ENCODE measurements around the gene CD164L2.

CD164L2 gene

DNA sequence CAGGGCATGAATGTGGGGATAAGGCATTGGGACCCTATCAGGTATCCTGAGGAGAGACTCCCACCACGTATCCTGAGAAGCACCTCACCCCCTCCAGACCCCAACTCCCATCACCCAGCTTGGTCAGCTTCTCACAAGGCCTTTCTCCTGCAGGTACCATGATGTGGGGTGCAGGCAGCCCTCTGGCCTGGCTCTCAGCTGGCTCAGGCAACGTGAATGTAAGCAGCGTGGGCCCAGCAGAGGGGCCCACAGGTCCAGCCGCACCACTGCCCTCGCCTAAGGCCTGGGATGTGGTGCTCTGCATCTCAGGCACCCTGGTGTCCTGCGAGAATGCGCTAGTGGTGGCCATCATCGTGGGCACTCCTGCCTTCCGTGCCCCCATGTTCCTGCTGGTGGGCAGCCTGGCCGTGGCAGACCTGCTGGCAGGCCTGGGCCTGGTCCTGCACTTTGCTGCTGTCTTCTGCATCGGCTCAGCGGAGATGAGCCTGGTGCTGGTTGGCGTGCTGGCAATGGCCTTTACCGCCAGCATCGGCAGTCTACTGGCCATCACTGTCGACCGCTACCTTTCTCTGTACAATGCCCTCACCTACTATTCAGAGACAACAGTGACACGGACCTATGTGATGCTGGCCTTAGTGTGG lies 10.6 kb upstream of the CD164L2 start:
- Histone ChIP-seq H3K36me3 (ENCODE audit: insufficient read depth) (no peaks in the 10 kb centered on the region), H3K79me2 (ENCODE audit: insufficient read depth, low read depth) (no peaks in the 10 kb centered on the region), H3K27ac (no peak overlapping the region), H4K20me1 (ENCODE audit: insufficient read depth) (no peaks in the 10 kb centered on the region), H3K27me3 (ENCODE audit: insufficient read depth, low read depth) (no peaks in the 10 kb centered on the region; the same call in 1 of the 2 replicates), H2AFZ (ENCODE audit: low read depth) (no peak overlapping the region), H3K4me1 (ENCODE audit: low read depth, poor library complexity, severe bottlenecking) (peaks cover 7% of the 10 kb centered on the region), H3K9ac (no peak overlapping the region), H3K4me3 (IDR thresholded peaks at IDR 0.05; ENCODE audit: insufficient read depth, low read depth, low read length) (no peak overlapping the region), H3K4me2 (no peak overlapping the region)
- TF ChIP-seq CTCF (conservative IDR thresholded peaks at IDR 0.05; ENCODE audit: low read depth, low read length): no peak

DNA sequence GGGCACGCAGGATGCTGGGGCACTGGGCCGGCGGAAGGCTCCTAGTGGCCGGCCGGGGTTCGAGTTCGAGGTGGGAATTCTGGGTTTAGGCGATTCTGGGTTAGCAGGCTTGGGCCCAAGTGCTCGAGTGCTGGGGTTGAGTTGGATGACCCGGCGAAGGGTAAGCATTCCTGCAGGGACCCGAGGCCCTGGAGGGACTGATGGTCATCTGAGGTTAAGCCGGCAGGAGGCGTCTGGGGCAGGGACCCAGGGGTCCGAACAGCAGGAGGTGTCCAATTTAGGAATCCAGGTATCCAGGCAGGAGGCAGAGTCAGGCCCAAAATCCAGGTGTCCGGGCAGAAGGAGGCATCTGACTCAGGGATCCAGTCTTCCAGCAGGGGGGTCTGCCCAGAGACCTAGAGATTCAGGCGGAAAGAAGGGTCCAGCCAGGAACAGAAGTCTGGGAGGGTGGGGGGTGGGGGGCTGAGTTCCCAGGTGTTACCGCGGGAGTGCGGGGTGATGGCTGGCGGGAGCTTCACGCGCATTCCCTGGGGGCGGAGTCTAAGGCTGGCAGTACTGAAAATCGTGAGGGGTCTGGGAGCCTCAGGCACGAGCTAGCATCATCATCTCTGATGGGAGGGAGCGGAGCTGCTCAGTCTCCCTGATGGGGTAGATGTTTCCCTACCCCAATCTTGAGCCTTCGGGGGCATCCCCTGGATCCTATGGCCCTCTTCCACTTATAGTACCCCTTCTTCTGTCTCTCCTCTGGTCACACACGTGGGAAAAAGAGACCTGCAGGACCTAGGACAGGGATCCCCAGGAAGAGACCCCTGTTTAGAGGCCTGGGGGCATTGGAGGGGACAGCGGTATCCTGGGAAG lies 9.9 kb upstream of the CD164L2 start:
- Histone ChIP-seq H3K9ac (peak overlapping the region; percentile 69), H3K4me2 (peak overlapping the region; percentile 96), H3K27ac (no peak overlapping the region), H4K20me1 (ENCODE audit: insufficient read depth) (no peaks in the 10 kb centered on the region), H2AFZ (ENCODE audit: low read depth) (peak overlapping the region; percentile 90), H3K4me1 (ENCODE audit: low read depth, poor library complexity, severe bottlenecking) (peaks cover 7% of the 10 kb centered on the region), H3K4me3 (IDR thresholded peaks at IDR 0.05; ENCODE audit: insufficient read depth, low read depth, low read length) (peak overlapping the region; percentile 48), H3K36me3 (ENCODE audit: insufficient read depth) (no peaks in the 10 kb centered on the region), H3K27me3 (ENCODE audit: insufficient read depth, low read depth) (no peaks in the 10 kb centered on the region; the same call in 1 of the 2 replicates), H3K79me2 (ENCODE audit: insufficient read depth, low read depth) (no peaks in the 10 kb centered on the region)
- peak; percentile 39; the same call in 1 of the 2 replicates for TF ChIP-seq CTCF (conservative IDR thresholded peaks at IDR 0.05; ENCODE audit: low read depth, low read length)

DNA sequence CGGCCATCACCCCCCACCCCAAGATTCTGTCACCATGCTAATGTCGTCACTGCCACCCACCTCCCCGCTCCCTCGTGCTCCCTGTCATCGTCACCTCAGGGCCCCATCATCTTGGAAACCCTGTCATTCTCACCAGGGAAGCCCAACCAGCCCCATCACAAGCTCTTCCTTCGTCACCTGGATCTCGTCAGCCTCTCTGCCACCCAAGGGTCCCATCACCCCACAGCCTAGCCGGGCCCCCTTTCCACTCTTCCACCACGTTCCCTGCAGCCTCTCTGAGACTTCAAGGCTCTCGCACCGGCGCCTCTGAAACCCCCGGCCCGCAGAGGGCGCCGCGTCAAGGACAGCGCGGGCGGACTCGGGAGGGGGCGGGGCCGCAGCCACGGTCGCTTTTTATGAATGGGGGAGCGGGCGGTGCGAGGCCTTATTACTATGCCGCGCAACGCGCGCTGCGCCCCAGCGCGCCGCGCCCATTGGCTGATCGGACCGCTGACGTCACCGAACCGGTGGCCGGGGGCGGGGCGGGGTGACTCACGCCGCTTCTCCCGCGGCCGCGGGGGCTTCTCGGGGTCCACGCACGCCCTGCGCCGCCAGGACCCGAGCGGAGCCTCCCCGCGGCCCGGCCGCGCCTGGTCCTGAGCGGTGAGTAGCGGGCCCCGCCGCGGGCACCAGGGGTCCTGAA lies 9.1 kb upstream of the CD164L2 start, which contains the start of gene GPR3:
Gene GPR3, plus strand, starts transcription at position 527 of the 682 bp plus-strand sequence. CDS start 1,177 bp downstream, outside the sequence.
- peak within 1 kb of the TSS; percentile 90 for H2AFZ ChIP-seq (ENCODE audit: low read depth)
- H3K4me1 ChIP-seq (ENCODE audit: low read depth, poor library complexity, severe bottlenecking): peaks cover 7% of the 10 kb centered on the region
- no peaks in the 10 kb centered on the region for H4K20me1 ChIP-seq (ENCODE audit: insufficient read depth)
- peak within 1 kb of the TSS; percentile 69 for H3K9ac ChIP-seq
- H3K36me3 ChIP-seq (ENCODE audit: insufficient read depth): no peaks in the 10 kb centered on the region
- H3K4me3 ChIP-seq (IDR thresholded peaks at IDR 0.05; ENCODE audit: insufficient read depth, low read depth, low read length): peak within 1 kb of the TSS; percentile 48
- peak within 1 kb of the TSS; percentile 96 for H3K4me2 ChIP-seq
- no peak within 1 kb of the TSS for H3K27ac ChIP-seq
- TF ChIP-seq CTCF (conservative IDR thresholded peaks at IDR 0.05; ENCODE audit: low read depth, low read length): peak; percentile 49; the same call in 1 of the 2 replicates
- H3K79me2 ChIP-seq (ENCODE audit: insufficient read depth, low read depth): no peaks in the 10 kb centered on the region
- no peaks in the 10 kb centered on the region; the same call in 1 of the 2 replicates for H3K27me3 ChIP-seq (ENCODE audit: insufficient read depth, low read depth)

DNA sequence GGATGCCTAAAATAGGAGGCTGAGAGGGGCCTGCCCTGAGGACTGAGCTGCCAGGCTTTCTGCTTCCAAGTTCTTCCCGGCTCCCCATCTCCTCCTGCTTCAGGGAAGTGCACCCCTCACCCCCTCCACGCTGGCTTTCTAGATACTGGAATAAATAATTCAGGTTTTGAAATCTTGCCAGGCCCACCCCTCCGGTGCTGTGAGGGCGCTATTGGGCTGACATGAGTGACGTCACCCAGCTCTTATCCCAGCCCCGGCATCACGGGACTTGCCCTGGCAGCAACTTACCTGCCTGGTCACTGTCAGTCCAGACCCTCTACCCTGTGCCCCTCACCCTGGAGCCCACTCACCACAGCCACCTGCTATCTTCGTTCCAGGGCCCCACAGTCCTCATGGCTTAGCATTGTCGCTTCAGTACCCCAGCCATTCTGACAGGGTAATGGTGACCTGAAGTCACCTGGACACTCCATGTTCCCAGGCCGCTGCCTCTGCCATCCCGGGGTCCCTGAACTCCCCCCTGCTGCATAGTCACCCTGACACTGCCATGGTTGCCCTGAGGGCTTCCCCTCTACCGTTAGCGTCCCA lies 8.5 kb upstream of the CD164L2 start:
- H4K20me1 ChIP-seq (ENCODE audit: insufficient read depth): no peaks in the 10 kb centered on the region
- H2AFZ ChIP-seq (ENCODE audit: low read depth): peak overlapping the region; percentile 90
- no peak for TF ChIP-seq CTCF (conservative IDR thresholded peaks at IDR 0.05; ENCODE audit: low read depth, low read length)
- H3K4me1 ChIP-seq (ENCODE audit: low read depth, poor library complexity, severe bottlenecking): peaks cover 7% of the 10 kb centered on the region
- peaks cover 3% of the 10 kb centered on the region; the same call in 1 of the 2 replicates for H3K27me3 ChIP-seq (ENCODE audit: insufficient read depth, low read depth)
- no peaks in the 10 kb centered on the region for H3K36me3 ChIP-seq (ENCODE audit: insufficient read depth)
- H3K79me2 ChIP-seq (ENCODE audit: insufficient read depth, low read depth): no peaks in the 10 kb centered on the region
- peak overlapping the region; percentile 10; the same call in 1 of the 2 replicates for H3K4me2 ChIP-seq
- no peak overlapping the region for H3K27ac ChIP-seq
- H3K4me3 ChIP-seq (IDR thresholded peaks at IDR 0.05; ENCODE audit: insufficient read depth, low read depth, low read length): no peak overlapping the region
- H3K9ac ChIP-seq: 0 out of 2 replicates have a peak overlapping the region, but pooled peaks have one; percentile 69

All from KMS-11 (cell line).